Ramos (cell line): ENCODE data around the gene GH1.

ENCODE experiments used
- in situ Hi-C: fragments of 300-500 bp; cut with MboI; formaldehyde crosslinking; loops from one replicate; pipeline ENCODE4 v1.14.3; 2022; ENCODE audit warnings: low sequenced_read_pairs; ENCODE audit not compliant: unreplicated experiment

Gene GH1

GRCh38 chr17:63918789-63919305 is at the start of gene GH1:
Gene GH1, minus strand, starts transcription at chr17:63918839. Its CDS starts 63 bp downstream, at chr17:63918776.
- in situ Hi-C loops, result loop anchor here (10.0 kb wide), 1 partner anchor 106 kb away; the partner anchor contains the start of gene ICAM2

GRCh38 chr17:63967953-63968352 is 49.3 kb upstream of the GH1 start:
- in situ Hi-C loops, result no loop called here

- in situ Hi-C loops, result no loop called here
These were observed 48.1 kb upstream of the GH1 start for GRCh38 chr17:63966646-63967264.

- in situ Hi-C loops, result no loop called here
These were observed 44.5 kb upstream of the GH1 start for GRCh38 chr17:63963123-63963522.

- in situ Hi-C loops, result no loop called here
These were observed 43.7 kb upstream of the GH1 start for GRCh38 chr17:63962298-63962744.

GRCh38 chr17:63961355-63962212 is 42.9 kb upstream of the GH1 start:
- in situ Hi-C loops, result no loop called here

GRCh38 chr17:63960430-63960829 is 41.8 kb upstream of the GH1 start:
- in situ Hi-C loops, result no loop called here

- in situ Hi-C loops, result no loop called here
These were observed 41.4 kb upstream of the GH1 start for GRCh38 chr17:63960006-63960405.

GRCh38 chr17:63956296-63956920 is 37.8 kb upstream of the GH1 start:
- in situ Hi-C loops, result no loop called here

- in situ Hi-C loops, result no loop called here
These were observed 37.2 kb upstream of the GH1 start for GRCh38 chr17:63955791-63956190.

GRCh38 chr17:63955232-63955631 is 36.6 kb upstream of the GH1 start:
- in situ Hi-C loops, result no loop called here

GRCh38 chr17:63954402-63955063 is 35.9 kb upstream of the GH1 start:
- in situ Hi-C loops, result no loop called here

GRCh38 chr17:63950940-63951907 is 32.6 kb upstream of the GH1 start:
- in situ Hi-C loops, result no loop called here

- in situ Hi-C loops, result loop anchor here (25.0 kb wide), 1 partner anchor 1038 kb away; no protein-coding TSS in a partner anchor
These were observed 31.1 kb upstream of the GH1 start for GRCh38 chr17:63949576-63950250.

GRCh38 chr17:63948521-63948920 is 29.9 kb upstream of the GH1 start:
- in situ Hi-C loops, result loop anchor here (25.0 kb wide), 1 partner anchor 1039 kb away; no protein-coding TSS in a partner anchor

- in situ Hi-C loops, result loop anchor here (25.0 kb wide), 1 partner anchor 1039 kb away; no protein-coding TSS in a partner anchor
These were observed 29.2 kb upstream of the GH1 start for GRCh38 chr17:63947711-63948330.

- in situ Hi-C loops, result loop anchor here (25.0 kb wide), 1 partner anchor 1041 kb away; no protein-coding TSS in a partner anchor
These were observed 28.1 kb upstream of the GH1 start for GRCh38 chr17:63946440-63947363.
